Astrocyte of the spinal cord (primary cell): Measurements from ENCODE around the gene PNLIPRP1.

Experiments
- DNase-seq: peaks from one replicate; pipeline ENCODE4 v3.0.0; 2011; ENCODE audit warnings: low read depth, low spot score
- H3K4me3 ChIP-seq: 2 replicates; pipeline ENCODE4 v1.5.1; 2011; ENCODE audit warnings: low read depth, mild to moderate bottlenecking, low read length, moderate library complexity
- CTCF ChIP-seq: IDR thresholded peaks from 2 replicates; pipeline ENCODE4 v1.5.1; 2012; ENCODE audit warnings: low read depth, mild to moderate bottlenecking, low read length, inconsistent platforms
- in situ Hi-C: cut with HindIII; loops from 2 replicates; pipeline ENCODE4 v1.10.0; 2017; ENCODE audit warnings: low sequenced_read_pairs

PNLIPRP1 gene

DNA sequence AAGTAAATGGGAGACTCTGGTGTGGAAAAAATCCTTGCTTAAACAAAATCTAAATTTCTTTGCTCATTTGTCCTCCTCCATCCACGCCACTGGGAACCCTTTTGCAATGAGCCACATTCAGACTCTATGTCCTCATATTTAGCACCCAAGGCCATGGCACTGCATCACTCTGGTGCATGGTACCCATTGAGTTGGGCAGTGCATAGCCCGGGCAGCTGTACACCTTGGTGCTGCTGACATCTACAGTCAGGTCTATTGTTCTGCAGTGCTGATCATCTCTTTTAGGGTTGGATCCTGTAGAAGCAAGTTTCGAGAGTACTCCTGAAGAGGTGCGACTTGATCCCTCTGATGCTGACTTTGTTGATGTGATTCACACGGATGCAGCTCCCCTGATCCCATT is 6.8 kb downstream of the PNLIPRP1 start:
- no peak for TF ChIP-seq CTCF
- DNase-seq, result no peak
- H3K4me3 ChIP-seq, result no peak overlapping the region
- in situ Hi-C loops, result no loop called here

GRCh38 chr10:116598329-116598728 is 7.6 kb downstream of the PNLIPRP1 start:
- in situ Hi-C loops, result no loop called here
- DNase-seq, result no peak
- no peak for TF ChIP-seq CTCF
- H3K4me3 ChIP-seq, result no peak overlapping the region

GRCh38 chr10:116599991-116600390 is 9.2 kb downstream of the PNLIPRP1 start:
- in situ Hi-C loops, result no loop called here
- TF ChIP-seq CTCF, result no peak
- DNase-seq, result no peak
- H3K4me3 ChIP-seq, result no peak overlapping the region

DNA sequence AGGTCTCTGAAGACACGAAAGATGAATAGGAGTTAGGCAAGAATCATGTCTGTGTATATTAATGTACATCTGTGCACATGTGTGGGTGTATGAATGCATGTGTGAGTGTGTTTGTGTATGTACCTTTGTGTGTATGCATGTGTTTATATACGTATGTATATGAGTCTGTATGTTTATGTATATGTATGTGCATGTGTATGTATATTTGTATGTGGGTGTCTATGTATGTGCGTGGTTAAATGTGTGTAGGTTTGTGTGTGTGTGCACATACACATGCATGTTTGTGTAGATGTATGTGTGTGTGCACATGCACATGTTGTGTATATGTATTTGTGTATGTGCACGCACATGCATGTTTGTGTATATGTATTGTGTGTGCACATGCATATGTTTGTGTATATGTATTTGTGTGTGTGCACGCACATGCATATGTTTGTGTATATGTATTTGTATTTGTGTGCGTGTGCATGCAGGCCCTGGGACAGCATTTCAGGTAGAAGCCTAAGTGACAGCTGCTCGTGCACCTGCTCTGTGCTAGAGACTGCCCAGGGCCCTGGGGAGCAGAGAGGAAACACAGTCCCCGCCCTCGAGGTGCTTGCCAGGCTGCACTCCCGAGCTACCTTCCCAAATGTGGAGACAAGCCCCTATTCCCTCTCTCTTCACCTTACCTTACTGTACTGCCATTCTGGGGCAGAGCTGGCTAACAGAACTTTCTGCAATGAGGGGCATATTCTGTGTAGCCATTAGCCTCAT is 12.1 kb downstream of the PNLIPRP1 start:
- in situ Hi-C loops, result no loop called here
- H3K4me3 ChIP-seq, result no peak overlapping the region
- no peak for TF ChIP-seq CTCF
- DNase-seq, result no peak

DNA sequence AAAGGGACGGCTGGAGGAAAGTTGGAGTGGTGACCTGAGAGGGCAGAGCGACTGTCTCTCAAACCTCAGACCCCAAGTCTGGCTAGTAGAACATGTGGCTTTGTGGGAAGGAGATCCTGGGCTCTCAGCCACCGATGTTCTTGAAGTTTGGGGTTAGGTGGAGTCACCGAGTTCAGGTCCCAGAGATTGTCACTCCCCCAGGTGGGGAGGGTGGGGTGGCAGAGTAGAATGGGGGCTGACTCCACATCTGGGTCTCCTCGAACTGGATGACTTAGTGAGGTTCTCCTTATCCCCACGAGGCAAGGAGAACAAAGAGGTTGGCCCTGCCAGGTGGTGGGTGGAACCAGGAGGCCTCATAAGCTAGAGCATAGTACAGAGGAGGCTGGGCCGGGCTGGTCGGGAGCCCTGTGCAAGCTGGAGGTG is 15.3 kb downstream of the PNLIPRP1 start:
- no peak for DNase-seq
- in situ Hi-C loops, result no loop called here
- no peak for TF ChIP-seq CTCF
- no peak overlapping the region for H3K4me3 ChIP-seq

GRCh38 chr10:116607336-116607735 is 16.6 kb downstream of the PNLIPRP1 start:
- TF ChIP-seq CTCF, result no peak
- no peak for DNase-seq
- no peak overlapping the region for H3K4me3 ChIP-seq
- in situ Hi-C loops, result no loop called here
